ENCODE data around the gene RRAGC.

Gene RRAGC

DNA sequence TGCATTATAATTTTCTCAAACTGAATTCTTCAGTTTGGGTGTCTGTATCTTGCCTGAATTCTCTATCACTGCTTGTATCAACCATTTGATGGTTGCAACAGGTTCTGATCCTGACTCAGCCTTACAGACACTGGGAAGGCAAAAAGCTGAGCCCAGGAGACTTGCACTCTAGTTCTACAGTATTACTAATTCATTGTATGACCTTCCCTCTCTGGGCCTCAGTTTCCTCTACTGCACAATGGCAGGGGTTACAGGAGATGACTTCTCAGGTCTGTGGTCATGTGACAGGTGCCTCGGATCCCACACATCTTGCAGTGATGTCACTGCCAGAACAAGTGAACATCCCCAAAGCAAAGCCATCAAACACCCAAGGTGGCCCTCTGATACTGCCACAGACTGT is 38.7 kb downstream of the RRAGC start:
- H3K4me1 ChIP-seq (ENCODE audit: low read length): peaks cover 7% of the 10 kb centered on the region; the same call in 1 of the 2 replicates
- H3K9me3 ChIP-seq (ENCODE audit: insufficient read depth, low read length): no peaks in the 10 kb centered on the region
- no peaks in the 10 kb centered on the region for H3K79me2 ChIP-seq (ENCODE audit: low read length)
- H3K4me3 ChIP-seq (ENCODE audit: low read length): no peak overlapping the region
- no peak overlapping the region for H3K9ac ChIP-seq (ENCODE audit: low read length)
- H2AFZ ChIP-seq (ENCODE audit: low read depth, low read length): no peak overlapping the region
- H3K4me2 ChIP-seq (ENCODE audit: low read length): no peak overlapping the region
- H3K36me3 ChIP-seq (replicated peaks; ENCODE audit: low read depth, low read length): no peaks in the 10 kb centered on the region
- TF ChIP-seq EZH2phosphoT487 (IDR thresholded peaks at IDR 0.05; ENCODE audit: low read depth): no peak
- TF ChIP-seq, protein P1, sequence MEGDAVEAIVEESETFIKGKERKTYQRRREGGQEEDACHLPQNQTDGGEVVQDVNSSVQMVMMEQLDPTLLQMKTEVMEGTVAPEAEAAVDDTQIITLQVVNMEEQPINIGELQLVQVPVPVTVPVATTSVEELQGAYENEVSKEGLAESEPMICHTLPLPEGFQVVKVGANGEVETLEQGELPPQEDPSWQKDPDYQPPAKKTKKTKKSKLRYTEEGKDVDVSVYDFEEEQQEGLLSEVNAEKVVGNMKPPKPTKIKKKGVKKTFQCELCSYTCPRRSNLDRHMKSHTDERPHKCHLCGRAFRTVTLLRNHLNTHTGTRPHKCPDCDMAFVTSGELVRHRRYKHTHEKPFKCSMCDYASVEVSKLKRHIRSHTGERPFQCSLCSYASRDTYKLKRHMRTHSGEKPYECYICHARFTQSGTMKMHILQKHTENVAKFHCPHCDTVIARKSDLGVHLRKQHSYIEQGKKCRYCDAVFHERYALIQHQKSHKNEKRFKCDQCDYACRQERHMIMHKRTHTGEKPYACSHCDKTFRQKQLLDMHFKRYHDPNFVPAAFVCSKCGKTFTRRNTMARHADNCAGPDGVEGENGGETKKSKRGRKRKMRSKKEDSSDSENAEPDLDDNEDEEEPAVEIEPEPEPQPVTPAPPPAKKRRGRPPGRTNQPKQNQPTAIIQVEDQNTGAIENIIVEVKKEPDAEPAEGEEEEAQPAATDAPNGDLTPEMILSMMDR (IDR thresholded peaks at IDR 0.05; ENCODE audit: low read depth, low read length): no peak
- peaks cover 7% of the 10 kb centered on the region for H3K27me3 ChIP-seq (ENCODE audit: low read depth, low read length)
- no peaks in the 10 kb centered on the region for H4K20me1 ChIP-seq (ENCODE audit: insufficient read depth, low read length)
- no peak overlapping the region for H3K27ac ChIP-seq (ENCODE audit: low read length)

DNA sequence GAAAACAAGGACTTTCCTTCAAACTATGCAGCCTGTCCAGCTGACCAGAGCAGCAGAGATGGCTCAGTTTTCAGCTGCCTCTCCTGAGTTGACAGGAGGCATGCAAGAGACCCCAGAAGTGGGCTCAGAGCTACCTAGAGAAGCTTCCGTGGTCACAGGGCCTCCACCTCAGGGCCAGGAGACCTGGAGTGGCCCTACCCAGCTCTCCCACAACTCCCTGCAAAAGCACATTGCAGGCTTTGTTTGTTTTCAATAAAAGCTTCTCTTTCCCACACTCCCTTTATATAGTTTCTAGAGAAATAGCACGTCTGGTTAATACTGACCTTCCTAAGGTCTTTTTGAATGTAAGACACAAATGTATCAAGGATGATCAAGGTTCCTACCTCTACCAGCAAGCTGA is 40.1 kb downstream of the RRAGC start:
- Histone ChIP-seq H3K9ac (ENCODE audit: low read length) (no peak overlapping the region), H3K4me3 (ENCODE audit: low read length) (no peak overlapping the region), H2AFZ (ENCODE audit: low read depth, low read length) (no peak overlapping the region), H4K20me1 (ENCODE audit: insufficient read depth, low read length) (no peaks in the 10 kb centered on the region), H3K79me2 (ENCODE audit: low read length) (no peaks in the 10 kb centered on the region), H3K27ac (ENCODE audit: low read length) (no peak overlapping the region), H3K27me3 (ENCODE audit: low read depth, low read length) (peaks cover 15% of the 10 kb centered on the region), H3K4me1 (ENCODE audit: low read length) (peaks cover 19% of the 10 kb centered on the region), H3K4me2 (ENCODE audit: low read length) (no peak overlapping the region), H3K9me3 (ENCODE audit: insufficient read depth, low read length) (no peaks in the 10 kb centered on the region), H3K36me3 (replicated peaks; ENCODE audit: low read depth, low read length) (no peaks in the 10 kb centered on the region)
- TF ChIP-seq, protein P1 (IDR thresholded peaks at IDR 0.05; ENCODE audit: low read depth, low read length): no peak
- no peak for TF ChIP-seq EZH2phosphoT487 (IDR thresholded peaks at IDR 0.05; ENCODE audit: low read depth)

DNA sequence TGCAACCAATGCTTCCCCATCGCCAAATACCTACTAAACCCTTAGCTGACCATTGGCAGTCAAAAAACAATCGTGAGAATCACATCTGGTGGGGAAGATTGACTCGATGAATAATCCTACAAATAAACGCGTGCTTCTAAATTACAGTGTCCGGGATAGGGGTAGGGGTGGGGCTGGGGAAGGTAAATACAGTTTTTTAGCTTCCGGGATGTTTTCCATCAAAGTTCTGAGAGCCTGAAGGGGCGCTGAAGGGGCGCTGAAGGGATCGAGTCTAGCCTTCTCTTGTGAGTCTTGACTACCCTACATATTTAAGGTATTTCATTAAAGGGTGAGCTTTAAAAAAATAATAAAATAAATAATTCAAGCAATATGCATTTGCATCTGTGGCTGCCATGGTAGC is 40.5 kb downstream of the RRAGC start:
- H3K4me3 ChIP-seq (ENCODE audit: low read length): no peak overlapping the region
- TF ChIP-seq, protein P1 (IDR thresholded peaks at IDR 0.05; ENCODE audit: low read depth, low read length): no peak
- TF ChIP-seq EZH2phosphoT487 (IDR thresholded peaks at IDR 0.05; ENCODE audit: low read depth): no peak
- H3K79me2 ChIP-seq (ENCODE audit: low read length): no peaks in the 10 kb centered on the region
- no peaks in the 10 kb centered on the region for H4K20me1 ChIP-seq (ENCODE audit: insufficient read depth, low read length)
- H3K27ac ChIP-seq (ENCODE audit: low read length): no peak overlapping the region
- no peaks in the 10 kb centered on the region for H3K36me3 ChIP-seq (replicated peaks; ENCODE audit: low read depth, low read length)
- no peak overlapping the region for H2AFZ ChIP-seq (ENCODE audit: low read depth, low read length)
- H3K4me2 ChIP-seq (ENCODE audit: low read length): no peak overlapping the region
- peaks cover 19% of the 10 kb centered on the region for H3K4me1 ChIP-seq (ENCODE audit: low read length)
- peaks cover 20% of the 10 kb centered on the region for H3K27me3 ChIP-seq (ENCODE audit: low read depth, low read length)
- H3K9ac ChIP-seq (ENCODE audit: low read length): no peak overlapping the region
- H3K9me3 ChIP-seq (ENCODE audit: insufficient read depth, low read length): no peaks in the 10 kb centered on the region

DNA sequence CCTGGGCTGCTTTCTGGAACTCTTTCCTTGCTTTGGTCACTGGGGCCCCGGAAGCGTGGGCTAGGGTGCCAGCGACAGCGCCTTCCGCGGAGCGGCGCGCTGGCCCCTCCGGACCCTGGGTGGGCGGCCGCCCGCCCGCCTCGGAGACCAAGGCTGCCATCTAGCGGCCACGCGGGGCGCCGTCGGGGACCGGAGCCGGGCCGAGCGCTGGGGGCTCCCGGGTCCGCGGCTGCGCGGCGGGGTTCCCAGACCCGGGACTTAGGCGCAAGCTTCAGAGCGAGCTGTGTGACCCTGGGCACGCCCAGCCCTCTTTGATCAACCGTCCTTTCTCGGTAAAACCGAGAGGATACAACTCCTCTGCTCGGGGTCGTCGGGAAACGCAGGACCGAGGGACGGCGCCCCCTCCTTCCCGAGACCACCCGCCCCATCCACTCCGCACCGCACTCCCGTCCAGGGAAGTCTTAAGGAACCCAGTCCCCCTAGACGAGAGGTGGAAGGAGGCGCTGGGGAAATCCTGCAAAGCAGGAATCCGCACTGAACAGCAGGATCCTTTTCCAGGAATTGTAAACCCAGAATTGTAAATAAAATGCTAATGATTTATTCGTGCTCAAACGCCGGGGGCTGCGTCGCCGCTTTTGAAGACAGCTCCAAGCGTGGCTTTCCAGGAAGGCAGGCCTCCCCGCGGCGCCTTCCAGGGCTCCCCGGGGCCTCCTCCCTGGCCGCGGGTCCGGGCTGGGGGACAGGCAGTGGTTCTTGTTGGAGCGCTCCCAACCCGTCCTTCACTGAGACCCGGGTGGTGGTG is 41.2 kb downstream of the RRAGC start:
- Histone ChIP-seq H3K27me3 (ENCODE audit: low read depth, low read length) (peaks cover 22% of the 10 kb centered on the region), H3K4me1 (ENCODE audit: low read length) (peaks cover 19% of the 10 kb centered on the region), H3K36me3 (replicated peaks; ENCODE audit: low read depth, low read length) (no peaks in the 10 kb centered on the region), H3K79me2 (ENCODE audit: low read length) (no peaks in the 10 kb centered on the region), H3K27ac (ENCODE audit: low read length) (no peak overlapping the region), H3K4me3 (ENCODE audit: low read length) (peak overlapping the region; percentile 69), H2AFZ (ENCODE audit: low read depth, low read length) (no peak overlapping the region), H3K9me3 (ENCODE audit: insufficient read depth, low read length) (no peaks in the 10 kb centered on the region), H3K9ac (ENCODE audit: low read length) (no peak overlapping the region), H4K20me1 (ENCODE audit: insufficient read depth, low read length) (no peaks in the 10 kb centered on the region), H3K4me2 (ENCODE audit: low read length) (peak overlapping the region; percentile 75)
- TF ChIP-seq, protein P1 (IDR thresholded peaks at IDR 0.05; ENCODE audit: low read depth, low read length): peak; percentile 67
- TF ChIP-seq EZH2phosphoT487 (IDR thresholded peaks at IDR 0.05; ENCODE audit: low read depth): no peak

All from OCI-LY3 (cell line).